Jurkat, Clone E6-1 (cell line): ENCODE measurements around the gene PRKCE.
A peak's percentile ranks its signal among the peaks of the same experiment; 100 is the strongest.

ENCODE experiments used
- DNase-seq: peaks from one replicate; pipeline ENCODE4 v3.0.0-alpha.2; 2011; ENCODE audit warnings: low read depth, low spot score
- H3K4me3 ChIP-seq: 2 replicates; pipeline ENCODE4 v1.5.1; 2011; ENCODE audit warnings: mild to moderate bottlenecking, low read length, control low read depth, moderate library complexity

The PRKCE gene

DNA sequence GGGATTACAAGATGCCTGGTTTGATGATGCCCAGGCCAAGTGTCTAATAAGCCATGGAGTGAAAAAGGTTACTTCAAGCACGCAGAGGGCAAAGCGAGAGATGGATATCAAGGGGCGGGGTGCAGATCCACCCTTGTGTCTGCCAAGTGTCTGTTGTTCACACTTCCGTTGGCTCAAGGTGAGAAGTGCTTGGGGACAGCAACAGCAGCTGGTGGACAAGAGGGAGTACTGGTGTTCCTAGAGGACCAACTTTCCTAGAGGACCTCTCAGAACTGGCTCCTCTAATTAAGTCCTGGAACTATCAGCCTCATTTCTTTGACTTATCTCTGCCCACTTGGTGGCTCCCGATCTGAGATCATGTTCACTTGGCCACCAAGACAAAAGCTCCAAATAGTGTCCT is 299.1 kb downstream of the PRKCE start:
- no peak overlapping the region for H3K4me3 ChIP-seq
- no peak for DNase-seq

DNA sequence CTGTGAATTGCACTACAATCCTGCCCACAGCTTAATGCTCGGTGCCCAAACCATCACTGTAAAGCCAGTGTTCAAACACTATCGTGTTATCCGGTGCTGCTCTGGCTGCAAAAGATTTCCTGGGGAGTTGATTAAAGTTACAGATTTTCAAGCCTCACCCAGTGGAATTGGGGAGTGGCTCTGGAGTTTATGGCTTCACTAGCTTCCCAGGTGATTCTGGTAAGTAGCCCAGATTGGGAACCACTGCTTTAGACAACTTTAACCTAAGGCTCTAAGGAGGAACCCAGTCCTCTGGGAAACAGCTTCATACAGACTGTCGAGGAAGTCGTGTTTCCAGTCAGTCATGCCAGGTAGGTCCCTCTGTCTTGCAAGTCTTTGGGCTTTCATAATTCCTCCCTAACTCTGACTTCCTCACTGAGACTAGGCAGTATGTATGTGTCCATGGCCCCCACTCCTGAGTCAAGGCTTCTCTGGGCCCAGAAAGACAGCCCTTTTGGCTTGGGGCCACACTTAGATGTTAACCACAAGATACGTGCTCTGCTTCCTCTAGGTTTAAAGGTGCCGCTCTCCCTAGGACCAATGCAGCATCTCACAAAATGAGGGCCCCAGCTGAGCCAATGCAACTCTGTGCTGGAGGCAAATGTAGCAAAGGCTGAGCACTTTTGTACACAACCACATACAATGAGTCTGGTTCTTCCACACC is 299.7 kb downstream of the PRKCE start:
- H3K4me3 ChIP-seq: no peak overlapping the region
- DNase-seq: peak; percentile 17

DNA sequence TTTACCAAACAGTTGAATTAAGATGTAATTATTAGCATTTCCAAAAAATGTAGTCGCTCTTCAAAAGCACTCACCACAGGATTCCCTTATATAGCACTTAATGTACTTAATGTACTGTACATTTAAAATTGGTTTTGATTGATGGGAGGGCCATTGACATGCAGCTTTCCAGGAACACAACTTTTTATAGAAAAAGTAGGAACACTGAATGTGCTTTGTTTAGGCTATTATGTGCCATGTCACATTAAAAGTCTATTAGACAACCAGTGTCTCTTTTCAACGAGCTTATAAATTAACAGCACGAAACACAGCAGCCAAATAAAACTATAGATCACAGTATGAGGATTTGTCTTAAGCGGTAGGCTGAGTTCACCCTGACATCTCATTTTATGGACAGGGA is 301.1 kb downstream of the PRKCE start:
- H3K4me3 ChIP-seq: no peak overlapping the region
- no peak for DNase-seq

DNA sequence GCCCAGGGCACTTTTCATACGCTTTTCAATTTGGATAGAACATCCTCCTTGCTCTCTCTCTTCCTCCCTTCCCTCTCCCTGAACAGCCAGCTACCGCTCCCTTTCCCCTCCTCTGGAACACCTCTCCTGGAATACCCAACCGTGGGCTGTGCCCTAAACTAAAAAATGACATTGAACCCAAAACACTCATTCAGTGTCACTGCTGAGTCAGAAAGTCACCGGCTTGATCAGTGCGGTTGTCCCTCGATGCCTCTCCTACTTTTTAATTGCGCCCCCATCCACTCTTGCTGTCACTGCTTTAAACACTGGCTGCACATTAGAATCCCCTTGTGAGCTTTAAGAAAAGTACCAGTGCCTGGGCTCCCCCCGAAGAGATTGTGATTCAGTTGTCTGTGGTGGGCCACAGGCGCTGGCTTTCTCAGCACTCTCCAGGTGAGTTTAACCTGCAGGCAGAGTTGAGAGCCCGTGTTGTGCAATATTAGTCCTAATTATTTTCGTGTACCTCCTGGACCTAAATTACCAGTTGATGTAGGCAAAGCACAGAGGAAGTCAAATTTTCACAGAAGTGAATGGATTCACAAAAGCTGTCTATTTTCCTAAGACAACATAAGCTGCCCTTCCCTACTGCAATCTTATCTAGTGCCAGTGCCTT is 302.0 kb downstream of the PRKCE start:
- H3K4me3 ChIP-seq: no peak overlapping the region
- no peak for DNase-seq

DNA sequence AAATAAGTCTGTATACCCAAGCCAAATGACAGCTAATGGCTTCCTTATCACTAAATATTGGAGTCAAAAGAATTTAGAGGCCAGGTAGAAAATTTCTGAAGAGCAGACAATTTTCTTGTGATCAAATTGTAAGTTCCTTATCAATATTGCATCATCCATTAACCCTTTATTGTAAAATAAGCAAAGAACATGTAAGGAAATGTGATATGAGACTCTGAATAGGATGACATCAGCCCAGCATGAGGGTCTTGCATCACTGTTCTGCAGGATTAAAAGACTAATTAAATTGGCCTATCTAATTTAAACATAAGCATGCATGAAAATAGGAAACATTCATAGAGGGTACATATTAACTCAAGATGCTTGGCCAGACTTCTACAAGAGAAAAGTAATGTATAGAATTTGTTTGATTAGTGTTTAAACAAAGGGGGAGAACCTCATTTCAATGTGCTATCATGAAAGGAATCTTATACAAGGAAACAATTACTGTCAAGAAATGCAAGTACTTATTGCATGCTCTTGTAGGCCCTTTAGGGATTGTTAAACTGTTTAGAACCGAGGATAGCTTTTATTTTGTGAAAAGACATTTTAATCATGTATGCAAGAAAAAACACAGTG is 302.9 kb downstream of the PRKCE start:
- no peak for DNase-seq
- no peak overlapping the region for H3K4me3 ChIP-seq

DNA sequence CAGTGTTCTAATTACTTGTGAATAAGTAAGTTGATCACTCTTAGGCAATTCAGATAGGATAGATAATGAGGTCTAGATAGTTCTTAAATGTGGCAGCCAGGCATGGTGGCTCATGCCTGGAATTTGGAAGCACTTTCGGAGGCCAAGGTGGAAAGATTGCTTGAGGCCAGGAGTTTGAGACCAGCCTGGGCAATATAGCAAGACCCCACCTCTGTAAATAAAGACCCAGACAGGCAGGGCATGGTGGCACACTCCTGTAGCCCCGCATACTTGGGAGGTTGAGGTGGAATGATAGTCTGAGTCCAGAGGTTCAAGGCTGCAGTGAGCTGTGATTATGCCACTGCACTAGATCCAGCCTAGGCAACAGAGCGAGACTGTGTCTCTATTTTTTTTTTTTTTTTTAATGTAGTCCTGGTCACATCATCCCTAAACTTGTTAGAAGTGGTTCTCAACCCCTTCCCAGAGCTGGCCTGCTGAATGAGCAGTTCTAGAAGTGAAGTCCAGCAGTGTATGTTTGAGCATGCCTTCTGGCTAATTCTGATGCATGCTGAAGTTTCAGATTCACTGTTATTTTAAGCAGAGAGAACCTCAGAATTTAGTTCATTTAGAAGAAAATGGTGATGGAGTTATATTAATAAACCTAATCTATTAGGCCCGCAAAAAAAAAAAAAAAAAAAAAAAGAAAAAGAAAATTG is 306.2 kb downstream of the PRKCE start:
- H3K4me3 ChIP-seq: no peak overlapping the region
- no peak for DNase-seq

DNA sequence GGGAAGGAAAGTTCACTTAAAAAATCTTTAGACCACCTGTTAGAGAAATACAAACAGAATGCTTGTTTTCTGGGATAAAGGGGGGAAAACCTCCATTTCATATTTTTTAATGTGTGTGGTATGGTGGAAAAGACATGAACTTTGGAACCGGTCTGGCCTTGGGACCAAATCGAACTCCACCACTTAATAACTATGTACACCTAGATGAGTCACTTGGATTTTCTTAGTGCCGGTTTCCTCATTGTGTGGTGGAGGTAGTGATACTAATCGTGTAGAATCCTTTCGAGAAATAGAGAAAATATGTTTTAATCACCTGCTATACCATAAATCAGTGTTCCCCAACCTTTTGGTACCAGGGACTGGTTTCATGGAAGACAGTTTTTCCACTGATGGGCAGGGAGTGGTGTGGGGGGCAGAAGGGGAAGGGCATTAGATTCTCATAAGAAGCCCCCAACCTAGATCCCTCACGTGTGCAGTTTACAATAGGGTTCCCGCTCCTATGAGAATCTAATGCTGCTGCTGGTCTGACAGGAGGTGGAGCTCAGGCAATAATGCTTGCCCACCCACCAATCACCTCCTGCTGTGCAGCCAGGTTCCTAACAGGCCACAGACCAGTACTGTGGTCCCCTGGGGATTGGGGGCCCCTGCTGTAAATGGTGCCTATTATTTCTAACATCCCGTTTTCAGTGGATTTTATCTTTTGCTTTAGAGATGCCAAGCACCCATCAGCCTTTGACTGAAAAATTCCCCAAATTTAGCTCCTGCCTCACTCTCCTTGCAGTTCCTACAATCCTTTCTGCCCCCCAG is 308.8 kb downstream of the PRKCE start:
- H3K4me3 ChIP-seq: no peak overlapping the region
- DNase-seq: no peak

DNA sequence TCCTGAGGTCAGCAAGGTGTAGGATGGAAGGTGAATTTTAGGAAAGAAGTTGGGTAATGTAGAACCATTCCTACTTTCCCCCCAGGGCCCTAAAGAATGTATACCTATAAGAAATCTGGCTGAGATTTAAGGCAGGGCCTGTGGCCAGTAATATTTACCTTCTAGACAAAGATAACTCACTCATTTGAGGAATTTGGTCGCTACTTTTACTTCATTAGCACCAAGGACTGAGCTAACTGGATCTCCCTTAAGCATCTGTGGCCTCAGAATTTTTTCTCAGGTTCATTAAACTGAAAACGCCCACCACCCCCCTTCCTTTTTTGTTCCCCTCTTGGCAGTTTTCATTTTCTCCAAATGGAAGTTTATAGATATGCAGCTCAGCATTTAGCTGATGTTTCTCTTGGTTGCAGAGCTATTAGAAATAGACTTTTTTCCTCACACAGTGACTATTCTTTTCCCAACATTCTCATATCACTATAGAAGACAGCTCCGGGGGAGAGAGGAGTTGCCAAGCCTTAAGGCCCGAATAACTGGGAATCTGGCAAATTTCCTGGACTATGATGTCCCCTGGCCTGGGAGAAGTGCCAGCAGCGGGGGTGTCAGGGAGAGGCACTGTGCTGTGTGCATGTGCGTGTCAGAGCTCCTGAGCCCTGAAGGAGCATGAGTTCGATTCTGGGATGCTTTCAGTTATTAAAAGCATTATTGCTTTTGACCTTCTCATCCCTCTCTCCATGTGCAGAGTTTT is 310.9 kb downstream of the PRKCE start:
- no peak overlapping the region for H3K4me3 ChIP-seq

DNA sequence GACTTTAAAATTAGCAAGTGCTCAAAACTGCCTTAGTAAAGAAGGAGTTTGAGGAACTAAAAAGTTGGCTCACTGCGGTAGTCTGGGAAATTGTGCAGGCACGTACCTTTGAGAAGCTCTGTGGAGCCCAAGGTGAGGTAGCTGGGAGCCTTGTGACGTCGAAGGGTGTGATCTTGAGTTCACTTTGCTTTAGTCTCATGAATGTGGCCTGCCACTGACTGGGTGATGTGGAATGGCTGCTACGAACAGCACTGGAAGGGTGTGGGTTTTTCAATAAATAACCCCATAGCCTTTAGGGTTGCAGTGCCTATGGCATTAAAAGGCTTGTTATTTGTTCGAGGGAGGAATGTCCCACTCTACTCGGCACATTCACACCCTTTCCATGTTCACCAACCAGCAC is 312.3 kb downstream of the PRKCE start:
- H3K4me3 ChIP-seq: no peak overlapping the region
- no peak for DNase-seq

More for the DNA sequence above, 310.9 kb downstream of the PRKCE start:
- no peak for DNase-seq

DNA sequence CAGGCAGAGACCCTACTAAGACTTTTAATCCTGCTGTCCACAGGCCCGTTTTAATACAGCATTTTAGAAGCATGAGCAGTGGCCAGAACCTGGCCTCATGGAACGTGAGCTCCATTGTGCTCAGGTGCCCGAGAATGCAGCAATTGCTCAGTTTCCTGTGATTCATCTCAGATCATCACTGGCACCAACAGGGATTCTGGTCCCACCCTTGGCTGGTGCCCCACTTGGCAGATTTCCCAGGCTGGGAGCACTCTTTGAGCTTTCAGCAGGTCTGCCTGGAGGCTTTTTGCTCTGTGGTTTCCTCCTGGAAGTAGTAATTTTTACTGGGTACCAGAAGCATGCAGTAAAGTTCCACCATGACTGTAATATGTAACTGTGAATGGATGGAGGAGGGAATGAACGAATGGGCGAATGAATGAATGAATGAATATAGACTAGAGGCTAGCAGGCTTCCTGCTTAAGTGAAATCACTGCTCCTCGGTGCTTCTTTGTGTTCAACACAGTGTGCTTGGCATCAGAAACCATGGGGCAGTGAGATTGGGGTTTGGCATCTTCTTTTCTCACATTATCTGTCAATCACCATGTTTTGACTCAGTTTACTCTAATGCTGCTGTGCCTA is 312.9 kb downstream of the PRKCE start:
- DNase-seq: peak; percentile 14
- no peak overlapping the region for H3K4me3 ChIP-seq

DNA sequence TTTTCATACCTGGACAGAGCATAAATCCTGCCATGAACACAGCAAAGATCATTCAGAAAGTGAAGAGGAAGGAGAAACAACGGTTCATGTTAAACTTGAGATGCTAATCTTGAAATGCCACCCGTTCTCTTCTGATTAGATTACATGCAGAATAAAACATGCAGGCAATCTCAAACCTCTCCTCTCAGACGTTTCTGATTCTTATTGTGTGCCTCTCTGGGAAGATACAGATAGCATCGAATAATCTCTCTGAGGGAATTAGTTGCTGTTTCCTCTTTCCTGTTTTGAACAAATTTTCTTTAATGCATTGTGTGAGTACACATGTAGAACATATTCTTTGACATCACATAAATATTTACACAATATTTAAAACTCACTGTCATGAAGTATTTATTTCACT is 313.4 kb downstream of the PRKCE start:
- H3K4me3 ChIP-seq: no peak overlapping the region

DNA sequence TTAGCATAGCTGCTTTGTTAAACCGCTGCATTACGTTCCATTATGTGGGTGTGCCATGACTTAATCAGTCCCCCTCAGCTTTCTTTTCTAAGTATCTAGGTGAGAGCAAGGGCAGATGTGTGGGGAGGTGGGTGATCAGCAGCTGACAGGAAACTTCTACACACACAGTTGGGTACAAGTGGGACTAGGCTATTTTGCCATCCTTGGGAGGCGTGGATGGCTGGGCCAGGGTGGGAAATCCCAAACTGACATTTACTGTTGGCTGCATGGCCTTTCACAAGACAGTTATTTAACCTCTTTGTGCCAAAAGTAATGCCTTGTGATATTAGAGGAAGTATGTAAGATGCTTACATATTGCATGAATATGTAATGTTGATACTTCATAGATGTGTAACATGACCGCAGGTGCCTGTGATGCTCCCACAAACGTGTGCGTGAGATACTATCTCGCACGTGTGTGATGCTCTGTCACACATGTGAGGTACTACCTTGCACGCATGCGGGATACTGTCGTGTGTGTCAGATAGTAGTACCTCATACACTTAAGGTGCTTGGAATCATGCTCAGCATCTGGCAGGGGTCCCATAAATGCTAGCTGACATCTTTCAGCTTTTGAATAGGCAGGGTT is 314.5 kb downstream of the PRKCE start:
- no peak for DNase-seq
- H3K4me3 ChIP-seq: no peak overlapping the region

More for the DNA sequence above, 313.4 kb downstream of the PRKCE start:
- DNase-seq: peak; percentile 7

DNA sequence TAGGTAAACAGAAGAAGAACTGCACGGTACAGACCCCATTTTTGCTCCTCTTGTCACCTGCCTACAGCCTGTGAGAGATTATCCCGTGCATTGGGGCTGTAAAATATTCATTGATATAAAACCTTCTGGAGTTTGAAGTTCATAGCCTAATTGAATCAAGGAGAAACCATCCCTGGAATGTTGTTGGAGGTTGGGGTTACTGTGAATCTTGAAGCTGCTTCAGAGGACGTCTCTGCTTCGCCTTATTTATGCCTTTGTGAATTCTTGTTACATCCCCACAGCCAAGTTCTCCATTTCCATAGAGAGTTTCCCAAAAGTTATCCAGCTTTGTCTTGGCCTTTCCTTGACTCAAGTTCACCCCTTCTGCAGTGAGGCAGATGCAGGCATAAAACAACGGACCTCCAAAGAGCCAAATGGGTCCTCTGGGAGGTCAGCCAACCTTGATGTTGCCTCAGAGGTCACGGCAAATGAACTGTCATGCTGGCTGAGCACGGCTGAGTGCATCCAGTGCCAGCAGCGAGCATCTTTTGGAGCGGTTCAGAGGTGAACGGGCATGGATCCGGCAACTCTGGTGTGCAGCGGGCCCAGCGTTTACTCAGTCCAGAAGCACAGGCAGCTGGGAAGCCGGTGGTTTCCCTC is 317.6 kb downstream of the PRKCE start:
- no peak for DNase-seq
- H3K4me3 ChIP-seq: no peak overlapping the region

DNA sequence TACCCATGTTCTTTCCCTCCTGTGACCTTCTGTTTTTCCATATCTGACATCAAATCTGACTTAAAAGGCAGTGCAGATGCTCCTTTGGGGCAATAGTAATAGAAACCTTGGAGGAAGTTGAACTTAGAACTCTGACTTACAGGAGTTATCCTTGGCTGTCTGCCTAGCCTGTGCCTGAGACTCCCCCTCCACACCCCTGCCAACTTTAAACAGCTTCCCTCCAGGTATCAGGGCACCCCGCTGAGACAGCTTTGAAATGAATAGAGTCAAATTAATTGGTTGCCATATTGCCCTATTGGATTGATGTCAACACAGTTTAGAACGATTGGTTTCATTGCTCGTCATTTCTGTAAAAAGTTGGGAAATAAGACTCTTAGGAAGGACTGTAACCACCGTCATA is 322.0 kb downstream of the PRKCE start:
- no peak overlapping the region for H3K4me3 ChIP-seq
- DNase-seq: no peak

DNA sequence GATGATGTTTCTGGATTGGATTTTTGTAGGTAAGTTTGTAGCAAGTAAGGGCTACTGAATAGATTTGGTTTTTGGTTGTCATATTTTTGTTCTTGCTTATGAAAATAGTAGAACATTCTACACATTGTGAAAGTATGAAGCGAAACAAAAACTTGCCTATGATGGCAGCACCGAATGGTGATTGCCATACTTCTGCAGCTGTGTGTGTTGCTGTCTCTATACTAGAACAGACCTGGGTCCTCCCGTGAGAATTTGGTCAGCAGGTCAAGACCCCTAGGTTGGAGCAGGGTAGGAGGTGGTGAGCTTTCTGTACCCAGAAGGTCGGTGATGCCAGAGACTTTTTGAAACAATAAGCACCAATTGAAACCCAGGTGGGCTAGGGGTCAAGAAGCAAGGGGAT is 322.6 kb downstream of the PRKCE start:
- no peak overlapping the region for H3K4me3 ChIP-seq
- no peak for DNase-seq

DNA sequence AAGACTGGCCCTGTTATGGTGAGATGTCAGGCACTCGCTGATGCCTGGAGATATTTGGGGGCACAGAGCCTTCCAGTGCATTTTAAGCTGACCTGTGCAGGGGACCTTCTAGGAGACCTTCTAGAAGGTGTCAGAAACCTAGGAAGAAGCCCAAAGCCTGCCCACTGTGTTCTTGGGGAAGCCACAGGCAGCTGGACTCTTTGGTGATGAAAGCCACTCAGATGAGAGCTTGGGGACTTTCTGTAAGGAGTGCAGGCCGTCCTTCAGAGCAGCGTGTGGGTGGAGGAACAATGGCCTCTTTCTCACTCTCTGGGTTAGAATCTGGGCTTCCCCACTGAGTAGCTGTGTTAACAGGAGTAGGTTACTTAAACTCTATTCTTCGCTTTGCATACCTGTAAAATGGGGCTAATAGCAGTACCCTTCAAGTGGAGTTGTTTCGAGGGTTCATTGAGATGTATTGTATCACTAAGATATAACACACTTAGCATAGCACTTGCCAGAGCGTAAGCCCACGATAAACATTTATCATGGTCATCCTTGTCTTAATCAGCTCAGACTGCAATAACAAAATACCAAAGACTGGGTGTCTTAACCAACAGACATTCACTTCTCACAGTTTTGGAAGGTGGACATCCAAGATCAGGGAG is 323.4 kb downstream of the PRKCE start:
- H3K4me3 ChIP-seq: no peak overlapping the region
- no peak for DNase-seq
